ENCODE measurements around the gene LRP1. TPM values are rescaled to one million over a fixed set of nuclear protein-coding genes. Genes with fewer than 3 reads are reported as not detected.
A peak's percentile ranks its signal among the peaks of the same experiment; 100 is the strongest.

Gene LRP1
- total and polyA plus RNA-seq, 2 of the 13 experiments (the other 11 are each of a cell fraction or from before 2014, with no cell fraction given): 14.7 to 30.8 TPM

DNA sequence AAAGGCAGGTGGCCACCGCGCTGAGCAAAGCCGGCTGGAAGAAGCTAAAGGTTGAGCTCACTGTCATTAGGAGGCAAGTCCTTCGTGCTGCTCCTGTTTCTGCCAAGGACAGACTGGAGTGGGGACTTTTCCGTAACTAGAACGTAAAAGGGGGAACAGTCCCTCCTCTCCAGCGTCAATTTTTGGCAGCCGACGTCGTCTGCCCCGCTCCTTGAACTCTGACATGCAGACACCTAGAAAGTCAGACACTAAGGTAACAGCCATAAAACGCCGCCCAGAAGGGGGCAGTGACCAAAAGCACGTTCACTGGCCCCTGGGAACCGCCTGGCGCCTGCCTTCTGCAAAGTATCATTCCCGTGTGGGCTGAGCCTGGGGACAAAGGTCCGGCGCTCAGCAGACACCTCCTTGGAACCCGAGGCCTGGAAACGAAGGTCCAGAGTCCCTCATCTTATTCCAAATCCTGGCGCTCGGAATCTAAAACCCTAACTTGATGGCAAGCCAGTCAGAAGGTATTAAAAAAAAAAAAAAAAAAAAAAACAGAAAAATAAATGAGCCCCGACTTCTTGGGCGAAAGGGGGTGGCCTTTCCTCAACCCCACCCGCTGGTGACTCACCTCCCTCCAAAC is 1.1 kb upstream of the LRP1 start (continued):
- TF ChIP-seq ZNF414 (CRISPR knock-in tag; IDR thresholded peaks at IDR 0.05): peak; percentile 41; the same call in 1 of the 2 replicates
- 0 out of 2 replicates have a peak, but pooled peaks have one; percentile 58 for TF ChIP-seq STAT6 (CRISPR knock-in tag; IDR thresholded peaks at IDR 0.05; ENCODE audit: borderline replicate concordance)
- 0 out of 2 replicates have a peak, but pooled peaks have one; percentile 11 for TF ChIP-seq ZNF225 (CRISPR knock-in tag; IDR thresholded peaks at IDR 0.05)
- 0 out of 2 replicates have a peak, but pooled peaks have one; percentile 42 for TF ChIP-seq ZNF784 (CRISPR knock-in tag; IDR thresholded peaks at IDR 0.05; ENCODE audit: borderline replicate concordance)
- TF ChIP-seq, protein P1, sequence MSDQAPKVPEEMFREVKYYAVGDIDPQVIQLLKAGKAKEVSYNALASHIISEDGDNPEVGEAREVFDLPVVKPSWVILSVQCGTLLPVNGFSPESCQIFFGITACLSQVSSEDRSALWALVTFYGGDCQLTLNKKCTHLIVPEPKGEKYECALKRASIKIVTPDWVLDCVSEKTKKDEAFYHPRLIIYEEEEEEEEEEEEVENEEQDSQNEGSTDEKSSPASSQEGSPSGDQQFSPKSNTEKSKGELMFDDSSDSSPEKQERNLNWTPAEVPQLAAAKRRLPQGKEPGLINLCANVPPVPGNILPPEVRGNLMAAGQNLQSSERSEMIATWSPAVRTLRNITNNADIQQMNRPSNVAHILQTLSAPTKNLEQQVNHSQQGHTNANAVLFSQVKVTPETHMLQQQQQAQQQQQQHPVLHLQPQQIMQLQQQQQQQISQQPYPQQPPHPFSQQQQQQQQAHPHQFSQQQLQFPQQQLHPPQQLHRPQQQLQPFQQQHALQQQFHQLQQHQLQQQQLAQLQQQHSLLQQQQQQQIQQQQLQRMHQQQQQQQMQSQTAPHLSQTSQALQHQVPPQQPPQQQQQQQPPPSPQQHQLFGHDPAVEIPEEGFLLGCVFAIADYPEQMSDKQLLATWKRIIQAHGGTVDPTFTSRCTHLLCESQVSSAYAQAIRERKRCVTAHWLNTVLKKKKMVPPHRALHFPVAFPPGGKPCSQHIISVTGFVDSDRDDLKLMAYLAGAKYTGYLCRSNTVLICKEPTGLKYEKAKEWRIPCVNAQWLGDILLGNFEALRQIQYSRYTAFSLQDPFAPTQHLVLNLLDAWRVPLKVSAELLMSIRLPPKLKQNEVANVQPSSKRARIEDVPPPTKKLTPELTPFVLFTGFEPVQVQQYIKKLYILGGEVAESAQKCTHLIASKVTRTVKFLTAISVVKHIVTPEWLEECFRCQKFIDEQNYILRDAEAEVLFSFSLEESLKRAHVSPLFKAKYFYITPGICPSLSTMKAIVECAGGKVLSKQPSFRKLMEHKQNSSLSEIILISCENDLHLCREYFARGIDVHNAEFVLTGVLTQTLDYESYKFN (CRISPR knock-in tag; conservative IDR thresholded peaks at IDR 0.05): peak; percentile 56
- peak; percentile 61; the same call in 1 of the 2 replicates for TF ChIP-seq HDAC1 (CRISPR knock-in tag; IDR thresholded peaks at IDR 0.05)
- no peak for TF ChIP-seq PREB (CRISPR knock-in tag; IDR thresholded peaks at IDR 0.05)
- TF ChIP-seq AKAP8 (CRISPR knock-in tag; IDR thresholded peaks at IDR 0.05): peak; percentile 70; the same call in 1 of the 2 replicates
- no peak for TF ChIP-seq POLR2AphosphoS2 (IDR thresholded peaks at IDR 0.05; ENCODE audit: low read depth, low read length)
- peak; percentile 16; the same call in 1 of the 2 replicates for TF ChIP-seq TAF1 (CRISPR knock-in tag; IDR thresholded peaks at IDR 0.05)
- TF ChIP-seq ZXDC (CRISPR knock-in tag; IDR thresholded peaks at IDR 0.05): 0 out of 2 replicates have a peak, but pooled peaks have one; percentile 26
- no peak for TF ChIP-seq CERS6 (CRISPR knock-in tag; IDR thresholded peaks at IDR 0.05)
- no peak; the same call in 1 of the 2 replicates for TF ChIP-seq ZNF746 (CRISPR knock-in tag; IDR thresholded peaks at IDR 0.05)
- no peak for TF ChIP-seq LCORL (IDR thresholded peaks at IDR 0.05)
- peak; percentile 73 for TF ChIP-seq LCORL (CRISPR knock-in tag; IDR thresholded peaks at IDR 0.05)

Measured in HepG2 (cell line).